ENCODE results near the gene SLIT3. TPM values are rescaled to one million over a fixed set of nuclear protein-coding genes. Genes with fewer than 3 reads are reported as not detected.
A peak's percentile ranks its signal among the peaks of the same experiment; 100 is the strongest.

SLIT3 gene
- total and polyA plus RNA-seq, 2 donors from 2014 or later: 14.5 to 54.1 TPM

GRCh38 chr5:168863021-168863420 is 437.9 kb downstream of the SLIT3 start:
- no peak for TF ChIP-seq CTCF (IDR thresholded peaks at IDR 0.05; ENCODE audit: borderline replicate concordance, extremely low read depth, insufficient read depth)
- Histone ChIP-seq H3K36me3 (ENCODE audit: control insufficient read depth in 2 of 3, insufficient read depth in 3 of 3, low read length in 3 of 3) (no peaks in the 10 kb centered on the region), H3K4me1 (ENCODE audit: control insufficient read depth in 2 of 3, insufficient read depth in 2 of 3, low read depth in 1 of 3, low read length in 3 of 3) (no peaks in the 10 kb centered on the region), H3K9me3 (ENCODE audit: control insufficient read depth in 2 of 3, insufficient read depth in 1 of 3, low read length in 3 of 3) (no peaks in the 10 kb centered on the region), H3K9ac (ENCODE audit: low read length in 3 of 3) (no peak overlapping the region), H3K27me3 (ENCODE audit: control insufficient read depth, insufficient read depth, low read length) (no peaks in the 10 kb centered on the region), H3K27ac (ENCODE audit: low read depth in 2 of 2, low read length in 2 of 2) (no peak overlapping the region), H3K4me3 (ENCODE audit: low read length in 3 of 3) (no peak overlapping the region)
- no peak for DNase-seq
- intact Hi-C loops (cut with DNase I): no loop called here
- FAIRE-seq: no peak

DNA sequence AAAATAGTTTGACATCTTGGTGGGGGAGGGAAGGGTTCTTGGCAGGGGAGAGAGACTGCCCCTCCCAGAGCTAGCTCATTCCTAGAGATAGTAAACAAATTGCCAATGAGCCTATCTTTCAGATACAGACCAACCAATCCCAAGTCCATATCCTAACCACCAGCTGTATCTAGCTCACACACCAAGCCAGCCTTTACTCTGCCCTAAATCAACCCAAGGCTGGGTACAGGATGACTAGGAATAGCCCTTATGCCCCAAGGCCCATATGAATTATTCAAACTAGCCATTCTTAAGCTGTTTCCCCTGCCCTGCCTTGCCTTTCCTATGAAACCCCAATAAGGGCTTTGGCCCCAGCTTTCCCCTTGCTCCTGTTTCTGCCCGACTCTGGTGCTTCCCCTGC is 440.4 kb downstream of the SLIT3 start:
- Histone ChIP-seq H3K36me3 (ENCODE audit: control insufficient read depth in 2 of 3, insufficient read depth in 3 of 3, low read length in 3 of 3) (no peaks in the 10 kb centered on the region), H3K4me1 (ENCODE audit: control insufficient read depth in 2 of 3, insufficient read depth in 2 of 3, low read depth in 1 of 3, low read length in 3 of 3) (no peaks in the 10 kb centered on the region), H3K27me3 (ENCODE audit: control insufficient read depth, insufficient read depth, low read length) (no peaks in the 10 kb centered on the region), H3K9me3 (ENCODE audit: control insufficient read depth in 2 of 3, insufficient read depth in 1 of 3, low read length in 3 of 3) (no peaks in the 10 kb centered on the region), H3K9ac (ENCODE audit: low read length in 3 of 3) (no peak overlapping the region), H3K4me3 (ENCODE audit: low read length in 3 of 3) (no peak overlapping the region), H3K27ac (ENCODE audit: low read depth in 2 of 2, low read length in 2 of 2) (no peak overlapping the region)
- DNase-seq (peak in 1 of 5 donors; percentile 13), FAIRE-seq (no peak)
- intact Hi-C loops (cut with DNase I): no loop called here
- TF ChIP-seq CTCF (IDR thresholded peaks at IDR 0.05; ENCODE audit: borderline replicate concordance, extremely low read depth, insufficient read depth): no peak

DNA sequence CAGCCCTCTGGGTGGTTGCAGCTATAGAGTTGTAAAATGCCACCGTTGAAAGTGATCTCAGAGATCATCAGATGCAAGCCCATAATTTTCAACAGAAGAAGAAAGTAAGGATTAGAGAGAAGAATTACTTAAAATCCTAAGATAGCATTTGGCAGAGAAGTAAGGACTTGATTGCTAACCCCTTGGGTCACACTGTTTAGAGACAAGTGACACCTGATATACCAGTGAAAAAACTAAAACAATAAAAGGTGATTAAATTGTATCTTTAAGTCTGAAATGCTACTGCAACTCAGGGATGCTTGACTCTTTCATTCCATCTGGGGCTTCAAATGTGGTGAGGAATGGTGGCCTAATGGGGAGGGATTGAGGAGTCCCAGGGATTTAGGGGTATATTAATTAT is 440.9 kb downstream of the SLIT3 start:
- DNase-seq: no peak
- Histone ChIP-seq H3K27me3 (ENCODE audit: control insufficient read depth, insufficient read depth, low read length) (no peaks in the 10 kb centered on the region), H3K9ac (ENCODE audit: low read length in 3 of 3) (no peak overlapping the region), H3K4me3 (ENCODE audit: low read length in 3 of 3) (no peak overlapping the region), H3K27ac (ENCODE audit: low read depth in 2 of 2, low read length in 2 of 2) (no peak overlapping the region), H3K9me3 (ENCODE audit: control insufficient read depth in 2 of 3, insufficient read depth in 1 of 3, low read length in 3 of 3) (no peaks in the 10 kb centered on the region), H3K36me3 (ENCODE audit: control insufficient read depth in 2 of 3, insufficient read depth in 3 of 3, low read length in 3 of 3) (no peaks in the 10 kb centered on the region), H3K4me1 (ENCODE audit: control insufficient read depth in 2 of 3, insufficient read depth in 2 of 3, low read depth in 1 of 3, low read length in 3 of 3) (no peaks in the 10 kb centered on the region)
- TF ChIP-seq CTCF (IDR thresholded peaks at IDR 0.05; ENCODE audit: borderline replicate concordance, extremely low read depth, insufficient read depth): no peak
- intact Hi-C loops (cut with DNase I): no loop called here
- FAIRE-seq: no peak

- no peak for FAIRE-seq
- H3K4me1 ChIP-seq (ENCODE audit: control insufficient read depth in 2 of 3, insufficient read depth in 2 of 3, low read depth in 1 of 3, low read length in 3 of 3): no peaks in the 10 kb centered on the region
These were observed 441.5 kb downstream of the SLIT3 start for GRCh38 chr5:168859471-168859870.

More at GRCh38 chr5:168859471-168859870, 441.5 kb downstream of the SLIT3 start:
- Histone ChIP-seq H3K9ac (ENCODE audit: low read length in 3 of 3) (no peak overlapping the region), H3K4me3 (ENCODE audit: low read length in 3 of 3) (no peak overlapping the region), H3K9me3 (ENCODE audit: control insufficient read depth in 2 of 3, insufficient read depth in 1 of 3, low read length in 3 of 3) (no peaks in the 10 kb centered on the region), H3K27ac (ENCODE audit: low read depth in 2 of 2, low read length in 2 of 2) (no peak overlapping the region), H3K36me3 (ENCODE audit: control insufficient read depth in 2 of 3, insufficient read depth in 3 of 3, low read length in 3 of 3) (no peaks in the 10 kb centered on the region), H3K27me3 (ENCODE audit: control insufficient read depth, insufficient read depth, low read length) (no peaks in the 10 kb centered on the region)
- DNase-seq: no peak
- intact Hi-C loops (cut with DNase I): no loop called here
- no peak for TF ChIP-seq CTCF (IDR thresholded peaks at IDR 0.05; ENCODE audit: borderline replicate concordance, extremely low read depth, insufficient read depth)
